GM21423 (cell line): ENCODE measurements around the gene SRRD.

Experiments
- ATAC-seq: cut with Tn5 transposase; IDR thresholded peaks from one replicate; pipeline ENCODE4 v1.9.1; 2021; ENCODE audit warnings: mild to moderate bottlenecking, moderate library complexity; ENCODE audit not compliant: unreplicated experiment

The SRRD gene

GRCh38 chr22:26453216-26453615 is 30.5 kb upstream of the SRRD start:
- ATAC-seq, result no peak

- ATAC-seq, result no peak
Observed at GRCh38 chr22:26453812-26454500, 29.7 kb upstream of the SRRD start.

GRCh38 chr22:26457661-26458272 is 25.9 kb upstream of the SRRD start:
- no peak for ATAC-seq

- ATAC-seq, result no peak
Observed at GRCh38 chr22:26460202-26460601, 23.5 kb upstream of the SRRD start.

- ATAC-seq, result no peak
Observed at GRCh38 chr22:26461188-26461810, 22.4 kb upstream of the SRRD start.

- ATAC-seq, result no peak
Observed at GRCh38 chr22:26462051-26462450, 21.6 kb upstream of the SRRD start.

- ATAC-seq, result no peak
Observed at GRCh38 chr22:26462641-26463040, 21.0 kb upstream of the SRRD start.

- no peak for ATAC-seq
Observed at GRCh38 chr22:26463101-26463661, 20.5 kb upstream of the SRRD start.

- ATAC-seq, result no peak
Observed at GRCh38 chr22:26463688-26464087, 20.0 kb upstream of the SRRD start.

GRCh38 chr22:26464312-26464711 is 19.4 kb upstream of the SRRD start:
- ATAC-seq, result no peak

- ATAC-seq, result no peak
Observed at GRCh38 chr22:26466196-26466595, 17.5 kb upstream of the SRRD start.

GRCh38 chr22:26470807-26471206 is 12.9 kb upstream of the SRRD start:
- ATAC-seq, result no peak

GRCh38 chr22:26471522-26471921 is 12.2 kb upstream of the SRRD start:
- ATAC-seq, result no peak

- ATAC-seq, result no peak
Observed at GRCh38 chr22:26474682-26475081, 9.0 kb upstream of the SRRD start.

GRCh38 chr22:26476705-26477340 is 6.9 kb upstream of the SRRD start:
- no peak for ATAC-seq

- no peak for ATAC-seq
Observed at GRCh38 chr22:26477341-26477731, 6.3 kb upstream of the SRRD start.

- ATAC-seq, result no peak
Observed at GRCh38 chr22:26479043-26479791, 4.5 kb upstream of the SRRD start.

- ATAC-seq, result no peak
Observed at GRCh38 chr22:26479792-26480610, 3.7 kb upstream of the SRRD start.

GRCh38 chr22:26480611-26480932 is 3.1 kb upstream of the SRRD start:
- ATAC-seq, result no peak

GRCh38 chr22:26481112-26481693 is 2.5 kb upstream of the SRRD start:
- no peak for ATAC-seq
